Amniotic epithelial cell (primary cell): ENCODE measurements around the gene GAB1.
"Not testable (repeated sequence)": the region's sequence is repeated elsewhere in the genome, so short reads cannot be mapped to it uniquely, and the experiment has no call there.

ENCODE experiments used
- DNase-seq: peaks from one replicate; pipeline ENCODE4 v3.0.0-alpha.2; 2010; ENCODE audit warnings: low read depth

GAB1 gene

GRCh38 chr4:143338313-143338712 lies 1.6 kb downstream of the GAB1 start:
- DNase-seq: no peak

DNA sequence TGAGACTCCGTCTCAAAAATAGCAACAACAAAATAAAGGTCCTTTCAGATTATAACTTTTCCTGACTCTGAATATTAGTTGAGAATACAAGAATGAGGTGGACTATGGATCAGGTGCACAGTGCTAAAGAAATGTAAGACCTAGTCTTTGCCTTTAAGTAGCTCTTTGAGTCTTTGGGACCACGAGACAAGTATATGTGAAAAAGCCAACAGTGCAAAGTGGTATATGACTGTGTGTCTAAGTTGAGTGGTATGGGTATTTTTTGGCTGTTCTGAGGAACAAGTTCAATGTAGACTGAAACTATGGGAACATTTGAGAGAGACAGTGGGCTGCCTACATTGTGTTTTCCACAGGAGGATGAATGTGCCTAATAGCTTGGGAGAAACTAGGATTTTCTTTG lies 2.8 kb downstream of the GAB1 start:
- no peak for DNase-seq

GRCh38 chr4:143341186-143341755 lies 4.6 kb downstream of the GAB1 start:
- DNase-seq: no peak

- DNase-seq: no peak
Measured at GRCh38 chr4:143343276-143343831, 6.7 kb downstream of the GAB1 start.

GRCh38 chr4:143344041-143344440 lies 7.4 kb downstream of the GAB1 start:
- no peak for DNase-seq

DNA sequence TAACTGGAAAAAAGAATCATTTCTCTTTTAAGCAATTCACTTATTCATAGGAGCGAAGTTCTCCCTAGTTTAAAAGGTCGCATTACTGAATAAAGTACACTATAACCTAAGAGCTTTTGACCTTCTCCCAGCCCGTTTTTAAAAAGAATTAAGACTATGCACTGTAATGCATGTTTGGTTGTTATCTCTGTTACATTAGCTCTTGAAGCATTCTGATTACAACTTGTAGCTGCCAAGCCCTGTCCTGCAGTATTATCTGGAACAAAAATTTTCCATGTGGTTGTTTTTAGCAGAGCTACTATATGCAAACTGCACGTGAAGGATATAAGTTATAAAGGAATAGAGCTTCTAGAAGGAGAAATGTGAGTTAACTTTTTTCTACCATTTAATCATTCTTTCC lies 8.1 kb downstream of the GAB1 start:
- DNase-seq: peak; percentile 37

DNA sequence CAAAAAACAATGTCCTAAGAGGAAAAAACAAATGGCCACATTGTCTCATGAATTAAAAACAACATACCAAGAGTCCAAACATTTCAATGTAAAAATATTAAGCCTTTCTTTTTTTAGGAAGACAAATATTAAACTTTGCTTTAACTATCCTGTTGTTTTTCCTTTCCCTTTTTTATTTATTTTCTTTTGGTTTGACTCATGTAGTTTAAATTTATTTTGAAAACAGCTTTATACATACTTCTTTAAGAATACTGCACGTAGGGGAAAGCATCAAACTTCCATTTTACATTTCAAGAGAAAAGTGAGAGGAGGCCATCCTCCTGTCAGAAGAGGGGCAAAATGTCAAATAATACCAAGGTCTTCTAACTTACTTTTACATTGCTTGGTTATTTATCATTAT lies 8.7 kb downstream of the GAB1 start:
- DNase-seq: no peak

DNA sequence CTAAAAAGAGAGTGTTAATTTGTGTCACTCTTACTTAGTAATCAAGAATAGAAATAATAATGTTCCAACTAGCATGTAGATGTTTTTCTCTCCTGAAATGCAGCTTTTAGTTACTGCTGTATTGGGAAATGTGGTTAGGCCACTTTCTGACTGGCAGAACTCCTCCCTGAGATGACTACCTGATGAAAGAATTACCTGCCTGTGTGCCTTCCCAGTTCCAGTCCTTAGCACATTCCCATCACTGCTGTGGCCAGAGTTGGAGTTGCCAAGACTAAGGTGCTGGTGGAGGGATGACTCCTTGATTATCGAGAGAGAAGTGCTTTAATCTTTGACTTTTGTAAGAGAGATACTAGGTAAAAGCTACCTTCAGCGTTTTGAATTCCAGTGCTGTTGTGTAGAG lies 9.5 kb downstream of the GAB1 start:
- no peak for DNase-seq

GRCh38 chr4:143347484-143348111 lies 10.9 kb downstream of the GAB1 start:
- no peak for DNase-seq

- DNase-seq: no peak
Measured at GRCh38 chr4:143348233-143349077, 11.8 kb downstream of the GAB1 start.

DNA sequence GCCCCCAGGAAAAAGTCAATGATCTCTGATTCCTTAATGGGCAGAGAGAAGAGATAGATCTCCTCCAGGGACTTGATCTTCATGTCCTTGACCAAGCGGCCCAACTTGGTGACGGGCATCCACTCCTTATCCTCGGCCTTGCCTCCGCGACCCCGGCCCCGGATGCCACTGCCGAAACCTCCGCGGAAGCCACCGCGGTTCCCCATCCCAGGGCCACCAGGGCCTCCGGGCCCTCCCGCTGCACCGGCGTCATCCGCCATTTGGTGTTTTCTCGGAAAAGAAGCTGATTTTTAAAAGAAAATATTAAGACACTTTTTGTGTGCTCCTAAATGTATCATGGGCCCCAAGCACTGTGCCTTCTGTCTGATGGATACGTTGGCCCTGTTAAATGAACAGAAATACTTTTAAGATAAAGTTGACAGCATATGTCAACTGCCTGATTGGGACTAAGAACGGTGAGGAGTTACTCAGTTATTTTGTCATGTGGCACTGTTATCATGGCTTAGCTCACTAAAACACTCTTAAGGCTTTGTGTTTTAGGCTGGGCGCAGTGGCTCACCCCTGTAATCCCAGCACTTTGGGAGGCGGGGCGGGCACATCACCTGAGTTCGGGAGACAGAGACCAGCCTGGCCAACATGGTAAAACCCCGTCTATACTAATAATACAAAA lies 13.3 kb downstream of the GAB1 start:
- DNase-seq: not testable (repeated sequence)

DNA sequence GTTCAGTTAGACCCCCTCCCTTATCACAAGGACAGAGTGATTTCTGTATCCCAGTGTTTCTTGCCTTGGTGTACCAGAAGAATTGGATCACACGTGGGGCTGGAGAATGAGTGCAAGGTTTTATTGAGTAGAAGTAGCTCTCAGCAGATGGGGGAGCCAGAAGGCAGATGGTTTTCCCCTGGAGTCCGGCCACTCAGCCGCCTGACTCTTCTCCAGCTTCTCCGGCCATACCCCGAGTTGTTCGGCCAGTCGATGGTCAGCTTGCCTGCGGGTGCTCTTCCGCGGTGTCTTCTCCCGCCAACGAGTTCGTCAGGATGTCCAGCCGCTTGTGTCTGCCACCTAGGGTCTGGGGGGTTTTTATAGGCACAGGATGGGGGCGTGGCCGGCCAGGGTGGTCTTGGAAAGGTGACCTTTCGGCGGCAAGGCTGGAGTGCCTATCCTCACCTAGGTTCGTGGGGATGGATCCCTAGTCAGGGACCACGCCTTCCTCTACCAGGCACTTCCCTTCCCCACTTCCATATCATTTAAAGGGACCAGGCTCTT lies 14.5 kb downstream of the GAB1 start:
- DNase-seq: no peak

- DNase-seq: no peak
Measured at GRCh38 chr4:143351774-143352451, 15.2 kb downstream of the GAB1 start.

- DNase-seq: no peak
Measured at GRCh38 chr4:143352720-143353119, 16.0 kb downstream of the GAB1 start.

- DNase-seq: no peak
Measured at GRCh38 chr4:143353797-143354196, 17.1 kb downstream of the GAB1 start.

GRCh38 chr4:143354990-143355389 lies 18.3 kb downstream of the GAB1 start:
- no peak for DNase-seq

- peak; percentile 56 for DNase-seq
Measured at GRCh38 chr4:143355540-143356217, 19.0 kb downstream of the GAB1 start.

DNA sequence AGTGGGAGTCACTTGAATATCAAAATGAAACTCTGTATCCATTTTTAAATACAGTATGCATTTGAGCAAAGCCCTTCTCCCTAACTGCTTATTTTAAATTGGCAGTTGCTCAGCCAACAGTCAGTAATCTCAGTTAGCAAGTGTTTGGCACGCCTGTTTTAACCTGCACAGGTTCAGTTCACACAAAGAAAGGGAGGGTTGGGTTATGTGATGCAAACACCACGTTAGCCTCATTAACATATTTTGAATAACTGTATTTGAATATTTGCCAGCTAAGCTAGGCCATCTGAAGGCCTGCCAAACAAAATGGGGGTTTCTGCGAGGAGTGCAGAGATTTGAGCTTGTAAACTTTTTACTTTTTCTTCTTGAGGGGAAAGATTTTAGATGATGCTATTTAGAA lies 19.8 kb downstream of the GAB1 start:
- DNase-seq: no peak

- no peak for DNase-seq
Measured at GRCh38 chr4:143357161-143357845, 20.6 kb downstream of the GAB1 start.

DNA sequence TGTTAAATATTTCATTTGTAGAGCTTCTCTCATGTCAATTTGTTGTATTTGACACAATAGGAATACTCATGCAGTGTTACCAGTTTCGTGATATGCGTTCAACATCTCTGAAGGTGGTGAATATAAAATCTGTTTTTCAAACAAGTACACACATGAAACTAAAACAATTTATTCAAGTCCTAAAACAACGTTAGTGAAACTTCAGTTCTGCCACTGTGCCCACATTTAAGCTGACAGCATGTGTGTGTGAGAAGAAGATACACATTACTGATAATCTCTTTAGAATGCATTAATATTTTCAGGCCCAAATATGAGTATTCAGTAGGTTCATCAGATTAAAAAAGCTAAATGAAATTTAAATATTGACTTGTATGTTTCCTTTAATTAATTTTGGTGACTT lies 21.7 kb downstream of the GAB1 start:
- no peak for DNase-seq
